ENCODE data around the gene CAMK1D. TPM values are rescaled to one million over a fixed set of nuclear protein-coding genes. Genes with fewer than 3 reads are reported as not detected.
"Not testable (repeated sequence)": the region's sequence is repeated elsewhere in the genome, so short reads cannot be mapped to it uniquely, and the experiment has no call there.

CAMK1D gene
- total RNA-seq, 2 donors from 2014 or later = 4.8 to 14.5 TPM

DNA sequence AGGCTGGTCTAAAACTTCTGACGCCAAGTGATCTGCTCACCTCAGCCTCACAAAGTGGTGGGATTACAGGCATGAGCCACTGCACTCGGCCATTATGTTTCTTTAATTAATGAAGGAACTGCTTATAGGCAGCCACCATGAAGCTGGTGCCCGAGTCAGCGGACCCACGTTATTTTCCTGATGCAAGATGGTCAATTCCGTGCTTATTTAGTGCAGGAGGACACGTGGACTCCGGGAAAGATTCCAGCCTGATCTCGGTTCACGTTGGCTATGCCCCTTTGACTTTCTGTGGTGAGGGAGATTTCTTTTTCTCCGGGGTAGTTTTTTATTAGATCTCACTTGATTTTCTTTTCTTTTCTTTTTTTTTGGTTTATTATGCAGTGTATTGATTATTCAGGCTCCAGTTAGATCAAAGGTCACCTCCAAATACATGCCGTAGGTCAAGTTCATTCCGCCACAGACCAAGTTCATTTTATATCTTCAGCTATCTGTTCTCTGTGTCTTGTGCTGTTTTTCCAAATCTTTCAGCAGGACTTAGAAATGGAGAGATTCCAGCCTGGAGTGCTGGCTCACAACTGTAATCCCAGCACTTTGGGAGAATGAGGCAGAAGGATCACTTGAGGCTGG is 8.3 kb downstream of the CAMK1D start:
- intact Hi-C loops (cut with DNase I) = loop anchor here (10.0 kb wide), 1 partner anchor 47 kb away; no protein-coding TSS in a partner anchor
- no peak for TF ChIP-seq POLR2AphosphoS5 (IDR thresholded peaks at IDR 0.05)
- no peak for TF ChIP-seq POLR2A (IDR thresholded peaks at IDR 0.05)
- TF ChIP-seq, protein P1, sequence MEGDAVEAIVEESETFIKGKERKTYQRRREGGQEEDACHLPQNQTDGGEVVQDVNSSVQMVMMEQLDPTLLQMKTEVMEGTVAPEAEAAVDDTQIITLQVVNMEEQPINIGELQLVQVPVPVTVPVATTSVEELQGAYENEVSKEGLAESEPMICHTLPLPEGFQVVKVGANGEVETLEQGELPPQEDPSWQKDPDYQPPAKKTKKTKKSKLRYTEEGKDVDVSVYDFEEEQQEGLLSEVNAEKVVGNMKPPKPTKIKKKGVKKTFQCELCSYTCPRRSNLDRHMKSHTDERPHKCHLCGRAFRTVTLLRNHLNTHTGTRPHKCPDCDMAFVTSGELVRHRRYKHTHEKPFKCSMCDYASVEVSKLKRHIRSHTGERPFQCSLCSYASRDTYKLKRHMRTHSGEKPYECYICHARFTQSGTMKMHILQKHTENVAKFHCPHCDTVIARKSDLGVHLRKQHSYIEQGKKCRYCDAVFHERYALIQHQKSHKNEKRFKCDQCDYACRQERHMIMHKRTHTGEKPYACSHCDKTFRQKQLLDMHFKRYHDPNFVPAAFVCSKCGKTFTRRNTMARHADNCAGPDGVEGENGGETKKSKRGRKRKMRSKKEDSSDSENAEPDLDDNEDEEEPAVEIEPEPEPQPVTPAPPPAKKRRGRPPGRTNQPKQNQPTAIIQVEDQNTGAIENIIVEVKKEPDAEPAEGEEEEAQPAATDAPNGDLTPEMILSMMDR (IDR thresholded peaks at IDR 0.05) = no peak

DNA sequence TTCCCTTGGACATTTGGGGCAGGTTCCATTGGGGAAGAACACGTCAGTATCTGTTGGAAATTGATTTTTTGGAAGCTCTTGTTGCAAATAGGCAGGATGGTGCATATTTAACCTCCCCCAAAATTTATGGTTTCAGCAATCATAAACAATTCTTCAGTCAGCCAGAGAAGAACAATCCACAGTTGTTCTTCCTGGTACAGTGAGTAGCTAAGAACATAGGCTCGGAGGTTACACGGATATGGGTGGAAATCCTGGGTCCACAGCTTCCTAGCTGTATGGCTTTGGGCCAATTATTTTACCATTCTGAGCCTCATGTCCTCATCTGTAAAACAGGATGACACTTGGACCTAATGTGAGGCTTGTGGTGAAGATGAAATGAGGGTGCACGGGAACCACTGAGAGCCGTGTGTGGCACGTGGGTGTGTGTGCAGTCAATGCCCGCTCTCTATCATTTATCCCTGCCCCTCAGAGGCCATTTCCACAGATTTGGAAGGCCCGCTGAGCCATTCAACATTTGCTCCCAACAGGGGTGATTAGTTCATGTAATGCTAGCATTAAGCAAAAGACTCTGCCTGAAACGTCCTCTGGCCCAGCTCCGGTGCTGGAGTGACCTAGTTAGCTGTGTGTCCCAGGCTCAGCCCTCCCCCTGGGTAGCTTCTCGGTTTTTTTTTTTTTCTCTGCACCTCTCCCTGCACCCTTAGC is 9.7 kb downstream of the CAMK1D start:
- no peaks in the 10 kb centered on the region for H3K36me3 ChIP-seq
- no peaks in the 10 kb centered on the region for H3K27me3 ChIP-seq (replicated peaks; ENCODE audit: insufficient read depth)
- H3K27ac ChIP-seq = no peak overlapping the region
- no peak overlapping the region for H3K4me3 ChIP-seq
- no peaks in the 10 kb centered on the region for H3K9me3 ChIP-seq
- intact Hi-C loops (cut with DNase I) = loop anchor here (10.0 kb wide), 1 partner anchor 46 kb away; no protein-coding TSS in a partner anchor
- 57% methylated on average over 11 of the region's 11 CpGs for WGBS
- no peak for TF ChIP-seq POLR2AphosphoS5 (IDR thresholded peaks at IDR 0.05)
- no peak for TF ChIP-seq POLR2A (IDR thresholded peaks at IDR 0.05)
- TF ChIP-seq, protein P1 (IDR thresholded peaks at IDR 0.05) = no peak
- no peaks in the 10 kb centered on the region for H3K4me1 ChIP-seq (replicated peaks)
- no peak for DNase-seq (ENCODE audit: low spot score)

More for the DNA sequence above, 8.3 kb downstream of the CAMK1D start:
- no peak for DNase-seq (ENCODE audit: low spot score)
- WGBS = 83% methylated on average over 13 of the region's 13 CpGs
- no peak overlapping the region for H3K4me3 ChIP-seq
- H3K27me3 ChIP-seq (replicated peaks; ENCODE audit: insufficient read depth) = no peaks in the 10 kb centered on the region
- no peaks in the 10 kb centered on the region for H3K36me3 ChIP-seq
- no peak overlapping the region for H3K27ac ChIP-seq
- no peaks in the 10 kb centered on the region for H3K4me1 ChIP-seq (replicated peaks)
- no peaks in the 10 kb centered on the region for H3K9me3 ChIP-seq

- Histone ChIP-seq H3K27ac (no peak overlapping the region), H3K4me1 (replicated peaks) (no peaks in the 10 kb centered on the region), H3K4me3 (no peak overlapping the region), H3K9me3 (no peaks in the 10 kb centered on the region), H3K36me3 (no peaks in the 10 kb centered on the region), H3K27me3 (replicated peaks; ENCODE audit: insufficient read depth) (no peaks in the 10 kb centered on the region)
- TF ChIP-seq, protein P1 (IDR thresholded peaks at IDR 0.05) = no peak
- no peak for TF ChIP-seq POLR2AphosphoS5 (IDR thresholded peaks at IDR 0.05)
- intact Hi-C loops (cut with DNase I) = no loop called here
- WGBS = 85% methylated on average over 5 of the region's 5 CpGs
- DNase-seq (ENCODE audit: low spot score) = no peak
Observed at GRCh38 chr10:12360461-12360860, 11.1 kb downstream of the CAMK1D start.

- H3K27me3 ChIP-seq (replicated peaks; ENCODE audit: insufficient read depth); H3K4me1 ChIP-seq (replicated peaks); H3K36me3 ChIP-seq; intact Hi-C loops (cut with DNase I); H3K9me3 ChIP-seq; DNase-seq (ENCODE audit: low spot score); H3K27ac ChIP-seq; H3K4me3 ChIP-seq: not testable (repeated sequence)
- 87% methylated on average over 5 of the region's 5 CpGs for WGBS
Observed at GRCh38 chr10:12361115-12361514, 11.8 kb downstream of the CAMK1D start.

- Histone ChIP-seq H3K36me3 (no peaks in the 10 kb centered on the region), H3K9me3 (no peaks in the 10 kb centered on the region), H3K27ac (no peak overlapping the region), H3K27me3 (replicated peaks; ENCODE audit: insufficient read depth) (no peaks in the 10 kb centered on the region), H3K4me1 (replicated peaks) (no peaks in the 10 kb centered on the region), H3K4me3 (no peak overlapping the region)
- WGBS = 93% methylated on average over 3 of the region's 3 CpGs
- intact Hi-C loops (cut with DNase I) = no loop called here
- DNase-seq (ENCODE audit: low spot score) = no peak
- no peak for TF ChIP-seq POLR2AphosphoS5 (IDR thresholded peaks at IDR 0.05)
- TF ChIP-seq POLR2A (IDR thresholded peaks at IDR 0.05) = no peak
- TF ChIP-seq, protein P1 (IDR thresholded peaks at IDR 0.05) = no peak
Observed at GRCh38 chr10:12364559-12364958, 15.2 kb downstream of the CAMK1D start.
